OCI-LY1 (cell line): ENCODE measurements around the gene RAB36.
A peak's percentile ranks its signal among the peaks of the same experiment; 100 is the strongest.

Source experiments
- H2AFZ ChIP-seq: fragments of 200-600 bp; sonication (generic), shearing (Covaris generic); 2 replicates; pipeline ENCODE4 v1.6.0; 2014; ENCODE audit warnings: antibody characterized with exemption, mild to moderate bottlenecking, low read length
- H3F3A ChIP-seq: fragments of 200-600 bp; sonication (generic), shearing (Covaris generic); 2 replicates; pipeline ENCODE4 v1.6.0; 2014; ENCODE audit warnings: mild to moderate bottlenecking, antibody characterized with exemption, low read length, moderate library complexity; ENCODE audit not compliant: insufficient read depth
- H3K27ac ChIP-seq: fragments of 200-600 bp; sonication (generic); 2 replicates; pipeline ENCODE4 v1.5.1; 2014; ENCODE audit warnings: low read length, mixed run types, mild to moderate bottlenecking, low read depth; ENCODE audit not compliant: poor library complexity, severe bottlenecking
- H3K27me3 ChIP-seq: fragments of 200-600 bp; sonication (generic); 2 replicates; pipeline ENCODE4 v1.6.0; 2014; ENCODE audit warnings: antibody characterized with exemption, mild to moderate bottlenecking, low read length, moderate library complexity; ENCODE audit not compliant: insufficient read depth
- H3K36me3 ChIP-seq: fragments of 200-600 bp; sonication (generic); 2 replicates; pipeline ENCODE4 v1.6.1; 2014; ENCODE audit warnings: mild to moderate bottlenecking, antibody characterized with exemption, low read length, moderate library complexity, mixed read lengths; ENCODE audit not compliant: insufficient read depth
- H3K4me1 ChIP-seq: fragments of 200-600 bp; sonication (generic); 2 replicates; pipeline ENCODE4 v1.5.1; 2014; ENCODE audit warnings: mild to moderate bottlenecking, low read length, moderate library complexity; ENCODE audit not compliant: insufficient read depth, severe bottlenecking
- H3K4me2 ChIP-seq: fragments of 200-600 bp; sonication (generic), shearing (Covaris generic); 2 replicates; pipeline ENCODE4 v1.6.1; 2014; ENCODE audit warnings: low read length
- H3K4me3 ChIP-seq: fragments of 200-600 bp; sonication (generic); 2 replicates; pipeline ENCODE4 v1.5.1; 2014; ENCODE audit warnings: low read length, low read depth, mild to moderate bottlenecking, mixed read lengths; ENCODE audit not compliant: poor library complexity, severe bottlenecking
- H3K79me2 ChIP-seq: fragments of 200-600 bp; shearing (Covaris generic); 2 replicates; pipeline ENCODE4 v1.6.1; 2016; ENCODE audit warnings: mixed run types, low read length, mixed read lengths; ENCODE audit not compliant: insufficient read depth
- H3K9ac ChIP-seq: fragments of 200-600 bp; sonication (generic), shearing (Covaris generic); 2 replicates; pipeline ENCODE4 v1.6.1; 2014; ENCODE audit warnings: mild to moderate bottlenecking, low read length, mixed read lengths
- H3K9me2 ChIP-seq: fragments of 200-600 bp; sonication (generic), shearing (Covaris generic); 2 replicates; pipeline ENCODE4 v1.6.1; 2014; ENCODE audit warnings: low read depth, mild to moderate bottlenecking, low read length, mixed read lengths
- H3K9me3 ChIP-seq: fragments of 200-600 bp; shearing (Covaris generic); 2 replicates; pipeline ENCODE4 v1.6.1; 2014; ENCODE audit warnings: low read length, mixed read lengths
- H4K20me1 ChIP-seq: fragments of 200-600 bp; sonication (generic), shearing (Covaris generic); 2 replicates; pipeline ENCODE4 v1.6.0; 2016; ENCODE audit warnings: mild to moderate bottlenecking, low read length; ENCODE audit not compliant: insufficient read depth
- EZH2 ChIP-seq: fragments of 200-600 bp; sonication (generic), shearing (Covaris generic); IDR thresholded peaks from 2 replicates; pipeline ENCODE4 v1.8.0; 2017; ENCODE audit warnings: borderline replicate concordance, mixed run types, mild to moderate bottlenecking, antibody characterized with exemption, low read length, moderate library complexity, mixed read lengths
- TF ChIP-seq, protein P1 (sequence below): fragments of 200-600 bp; sonication (generic), shearing (Covaris generic); IDR thresholded peaks from 2 replicates; pipeline ENCODE4 v1.5.1; 2017; ENCODE audit warnings: mild to moderate bottlenecking, antibody characterized with exemption, low read length, moderate library complexity, mixed read lengths

The RAB36 gene

DNA sequence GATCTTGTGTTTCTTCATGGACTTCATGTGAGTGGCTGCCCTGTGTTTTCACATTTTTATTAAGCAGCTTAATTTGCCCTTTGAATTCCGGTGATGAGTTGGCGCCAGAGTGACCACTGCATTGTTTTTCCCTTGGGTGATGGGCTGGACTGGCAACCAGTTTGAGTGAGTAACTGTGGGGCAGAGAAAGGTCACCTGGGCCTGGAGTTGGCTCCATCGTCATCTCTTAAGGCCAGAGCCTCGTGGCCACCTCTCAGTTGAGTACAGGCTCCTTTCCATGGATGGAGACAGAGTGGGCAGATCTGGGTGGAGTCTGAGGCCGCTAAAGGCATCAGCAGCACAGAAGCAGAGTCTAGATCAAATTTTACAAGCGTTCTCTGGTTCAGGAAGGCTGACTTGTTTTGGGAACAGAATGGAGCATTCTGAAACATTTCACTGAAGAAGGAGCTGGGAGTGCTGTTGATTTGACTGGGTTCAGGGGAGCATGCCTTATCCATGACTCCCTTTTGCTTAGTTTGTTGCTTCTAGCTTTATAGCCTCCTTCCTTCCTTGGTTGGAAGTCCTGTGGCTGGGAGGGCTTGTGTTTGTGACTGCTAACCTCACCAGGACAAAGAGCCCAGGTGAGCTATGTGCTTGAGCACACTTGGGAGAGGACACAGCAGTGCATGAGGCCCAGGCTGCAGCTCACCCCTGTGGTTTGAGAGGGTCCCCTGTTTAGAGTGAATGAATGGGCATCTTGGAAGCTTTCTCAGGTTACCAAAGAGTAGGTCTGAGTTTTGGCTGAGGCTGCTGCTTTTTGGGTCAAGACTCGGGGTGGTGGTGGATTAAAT, 42.8 kb downstream of the RAB36 start:
- Histone ChIP-seq H3K36me3 (peaks cover 93% of the 10 kb centered on the region), H4K20me1 (no peaks in the 10 kb centered on the region), H3K79me2 (peaks cover 100% of the 10 kb centered on the region), H3K4me3 (no peak overlapping the region), H2AFZ (no peak overlapping the region), H3F3A (no peaks in the 10 kb centered on the region), H3K9ac (no peak overlapping the region; the same call in 1 of the 2 replicates), H3K9me3 (no peaks in the 10 kb centered on the region), H3K4me2 (peak overlapping the region; percentile 27; the same call in 1 of the 2 replicates), H3K4me1 (peaks cover 87% of the 10 kb centered on the region), H3K27me3 (no peaks in the 10 kb centered on the region), H3K9me2 (no peaks in the 10 kb centered on the region), H3K27ac (peak overlapping the region; percentile 28)
- TF ChIP-seq, protein P1, sequence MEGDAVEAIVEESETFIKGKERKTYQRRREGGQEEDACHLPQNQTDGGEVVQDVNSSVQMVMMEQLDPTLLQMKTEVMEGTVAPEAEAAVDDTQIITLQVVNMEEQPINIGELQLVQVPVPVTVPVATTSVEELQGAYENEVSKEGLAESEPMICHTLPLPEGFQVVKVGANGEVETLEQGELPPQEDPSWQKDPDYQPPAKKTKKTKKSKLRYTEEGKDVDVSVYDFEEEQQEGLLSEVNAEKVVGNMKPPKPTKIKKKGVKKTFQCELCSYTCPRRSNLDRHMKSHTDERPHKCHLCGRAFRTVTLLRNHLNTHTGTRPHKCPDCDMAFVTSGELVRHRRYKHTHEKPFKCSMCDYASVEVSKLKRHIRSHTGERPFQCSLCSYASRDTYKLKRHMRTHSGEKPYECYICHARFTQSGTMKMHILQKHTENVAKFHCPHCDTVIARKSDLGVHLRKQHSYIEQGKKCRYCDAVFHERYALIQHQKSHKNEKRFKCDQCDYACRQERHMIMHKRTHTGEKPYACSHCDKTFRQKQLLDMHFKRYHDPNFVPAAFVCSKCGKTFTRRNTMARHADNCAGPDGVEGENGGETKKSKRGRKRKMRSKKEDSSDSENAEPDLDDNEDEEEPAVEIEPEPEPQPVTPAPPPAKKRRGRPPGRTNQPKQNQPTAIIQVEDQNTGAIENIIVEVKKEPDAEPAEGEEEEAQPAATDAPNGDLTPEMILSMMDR = no peak
- no peak for TF ChIP-seq EZH2

GRCh38 chr22:23190526-23190925, 45.2 kb downstream of the RAB36 start:
- Histone ChIP-seq H3K79me2 (peaks cover 95% of the 10 kb centered on the region), H3K9me2 (no peaks in the 10 kb centered on the region), H2AFZ (no peak overlapping the region), H3K27me3 (no peaks in the 10 kb centered on the region), H3K9me3 (no peaks in the 10 kb centered on the region), H4K20me1 (no peaks in the 10 kb centered on the region), H3K4me1 (peaks cover 68% of the 10 kb centered on the region), H3K4me3 (no peak overlapping the region), H3F3A (no peaks in the 10 kb centered on the region), H3K27ac (no peak overlapping the region), H3K9ac (no peak overlapping the region), H3K4me2 (no peak overlapping the region), H3K36me3 (peaks cover 74% of the 10 kb centered on the region)
- TF ChIP-seq, protein P1 = no peak
- no peak for TF ChIP-seq EZH2

DNA sequence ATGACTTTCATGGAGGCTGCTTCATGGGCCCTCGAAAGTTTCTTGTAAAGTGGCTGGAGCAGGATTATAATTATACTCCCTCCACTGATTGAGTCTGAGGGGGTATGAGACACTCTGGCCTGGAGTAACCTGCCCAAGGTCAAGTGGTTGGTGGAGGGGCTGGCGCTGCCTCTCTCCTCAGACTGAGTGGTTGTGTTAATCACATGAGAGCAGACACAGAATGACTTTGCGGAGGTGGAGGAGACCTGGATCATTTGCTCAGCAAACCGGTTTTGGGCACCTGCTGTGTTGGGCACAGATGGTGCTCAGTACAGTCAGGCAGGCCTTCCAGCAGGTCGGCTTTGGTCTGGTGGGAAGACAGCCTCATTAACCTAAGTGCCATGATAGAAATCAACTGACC, 46.9 kb downstream of the RAB36 start:
- Histone ChIP-seq H3K27ac (peak overlapping the region; percentile 45), H3K9me2 (no peaks in the 10 kb centered on the region), H3K4me3 (no peak overlapping the region), H3K27me3 (no peaks in the 10 kb centered on the region), H3K36me3 (peaks cover 71% of the 10 kb centered on the region), H3K4me2 (no peak overlapping the region; the same call in 1 of the 2 replicates), H3K79me2 (peaks cover 95% of the 10 kb centered on the region), H2AFZ (no peak overlapping the region), H3K9me3 (no peaks in the 10 kb centered on the region), H3K9ac (no peak overlapping the region; the same call in 1 of the 2 replicates), H3F3A (no peaks in the 10 kb centered on the region), H4K20me1 (no peaks in the 10 kb centered on the region), H3K4me1 (peaks cover 65% of the 10 kb centered on the region)
- TF ChIP-seq, protein P1 = no peak
- no peak for TF ChIP-seq EZH2
